Activated T-helper 2 cell treated with anti-CD3 and anti-CD28 coated beads, Interferon-gamma antibody, Interleukin-2, Interleukin-4, amounts not matched to agents 10 μg/mL and 5 μg/mL and 100 μg/mL, durations not matched to agents 14 hours and 24 hours and 36 hours (primary cell): ENCODE results near the gene ABCA2. TPM values are rescaled to one million over a fixed set of nuclear protein-coding genes. Genes with fewer than 3 reads are reported as not detected.

Experiments
- DNase-seq: peaks from one replicate; pipeline ENCODE4 v3.0.0; 2021; ENCODE audit warnings: low spot score
- H3K27ac Mint-ChIP-seq: one replicate; pipeline ENCODE4 v1.8.0; 2021; ENCODE audit warnings: mixed read lengths
- H3K27me3 Mint-ChIP-seq: one replicate; pipeline ENCODE4 v1.8.0; 2021; ENCODE audit warnings: low read depth, mixed read lengths
- H3K36me3 Mint-ChIP-seq: one replicate; pipeline ENCODE4 v1.8.0; 2021; ENCODE audit warnings: low read depth, mixed read lengths
- H3K4me1 Mint-ChIP-seq: one replicate; pipeline ENCODE4 v1.8.0; 2021; ENCODE audit warnings: low read depth, mixed read lengths
- H3K4me3 Mint-ChIP-seq: one replicate; pipeline ENCODE4 v1.8.0; 2021; ENCODE audit warnings: low read depth, mild to moderate bottlenecking, moderate library complexity, mixed read lengths
- H3K9me3 Mint-ChIP-seq: one replicate; pipeline ENCODE4 v1.8.0; 2021; ENCODE audit warnings: mixed read lengths
- intact Hi-C: fragments of 100-400 bp; cut with micrococcal nuclease; formaldehyde crosslinking; loops from one replicate; pipeline ENCODE4 v1.15.1; 2023
- total RNA-seq: library from RNA; stranded (reverse); gene quantifications from 2 replicates; pipeline ENCODE4 v1.2.3, GENCODE V29; 2022

ABCA2 gene
- total RNA-seq, 1 donor from 2014 or later: 27.4 TPM

DNA sequence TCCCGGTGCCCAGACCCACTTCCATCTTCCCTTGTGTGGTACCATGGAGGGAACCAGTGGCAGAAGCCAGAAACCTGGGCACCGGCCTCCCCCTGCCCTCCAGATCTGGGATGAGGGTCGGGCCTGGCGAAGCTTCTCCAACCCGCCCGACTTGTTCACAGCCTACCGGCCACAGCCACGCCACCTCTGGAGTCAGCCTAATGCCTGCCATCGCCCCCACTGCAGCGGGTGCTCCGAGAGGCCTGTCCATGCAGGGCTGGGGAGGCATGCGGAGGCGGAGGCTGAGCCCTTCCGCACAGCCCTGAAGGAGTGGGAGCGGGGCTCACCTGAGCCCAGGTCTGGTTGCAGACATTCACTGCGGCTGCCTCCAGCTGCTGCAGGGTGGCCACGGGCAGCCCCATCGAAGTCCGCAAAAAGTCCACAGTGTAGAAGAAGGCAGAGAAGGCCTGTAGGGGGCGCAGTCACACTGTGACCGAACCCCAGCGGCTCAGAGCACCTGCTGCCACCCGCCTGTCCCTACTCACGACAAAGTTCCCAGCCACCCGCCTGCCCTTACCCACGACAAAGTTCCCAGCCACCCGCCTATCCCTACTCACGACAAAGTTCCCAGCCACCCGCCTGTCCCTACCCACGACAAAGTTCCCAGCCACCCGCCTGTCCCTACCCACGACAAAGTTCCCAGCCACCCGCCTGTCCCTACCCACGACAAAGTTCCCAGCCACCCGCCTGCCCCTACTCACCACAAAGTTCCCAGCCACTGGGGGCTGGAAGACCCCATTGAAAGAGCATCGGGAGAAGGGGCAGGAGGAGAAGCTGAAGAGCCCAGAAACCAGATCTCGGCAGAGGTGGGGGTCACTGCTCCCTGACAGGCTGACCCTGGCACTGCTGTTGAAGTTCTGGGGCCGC is 21.8 kb upstream of the ABCA2 start:
- peaks cover 3% of the 10 kb centered on the region for H3K4me1 Mint-ChIP-seq
- no peaks in the 10 kb centered on the region for H3K36me3 Mint-ChIP-seq
- peaks cover 34% of the 10 kb centered on the region for H3K27me3 Mint-ChIP-seq
- H3K9me3 Mint-ChIP-seq: no peaks in the 10 kb centered on the region
- intact Hi-C loops: loop anchor here (5.0 kb wide), 3 partner anchors 108 to 202 kb away; partner anchors contain the start of gene PHPT1
- no peak overlapping the region for H3K27ac Mint-ChIP-seq
- DNase-seq: no peak
- no peak overlapping the region for H3K4me3 Mint-ChIP-seq

DNA sequence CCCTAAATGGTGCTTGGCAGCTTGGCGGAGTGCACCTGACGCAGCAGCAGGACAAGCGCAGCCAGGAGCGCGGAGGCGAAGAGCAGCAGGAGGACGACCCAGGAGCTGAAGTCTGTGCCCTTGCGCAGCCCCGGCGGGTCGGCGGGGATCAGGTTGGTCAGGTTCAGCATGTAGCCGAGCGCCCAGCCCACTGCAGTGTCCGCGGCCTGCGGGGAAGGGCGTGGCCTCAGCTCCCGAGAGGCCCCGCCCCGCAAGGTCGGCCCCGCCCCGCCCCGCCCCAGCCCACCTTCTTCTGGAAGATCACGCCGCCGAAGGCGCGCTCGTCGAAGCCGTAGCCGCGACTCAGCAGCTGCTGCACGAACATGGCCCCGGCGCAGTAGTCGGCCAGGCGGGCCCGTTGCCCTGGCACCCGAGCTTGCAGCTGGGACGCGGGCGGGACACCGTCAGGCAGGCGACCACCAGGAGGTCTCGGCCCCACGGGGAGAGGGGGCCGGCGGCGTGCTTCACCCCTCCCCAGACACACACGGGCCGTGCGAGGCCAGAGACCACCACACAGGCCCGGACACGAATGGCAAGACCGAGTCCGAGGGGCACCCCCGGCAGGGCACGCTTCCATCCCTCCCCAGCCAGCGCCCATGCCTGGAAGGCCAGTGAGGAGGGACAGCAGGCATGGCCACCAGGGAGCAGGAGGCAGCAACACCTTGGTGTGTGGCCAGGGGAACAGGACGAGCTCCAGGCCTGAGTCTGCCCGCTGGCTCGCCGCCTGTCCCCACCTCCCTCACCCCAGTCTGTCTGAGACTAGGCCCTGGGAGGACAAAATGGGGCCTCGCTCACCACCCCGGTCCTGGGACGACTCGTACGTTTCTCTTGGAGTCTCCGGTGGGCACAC is 20.9 kb upstream of the ABCA2 start:
- H3K9me3 Mint-ChIP-seq: no peaks in the 10 kb centered on the region
- intact Hi-C loops: loop anchor here (5.0 kb wide), 3 partner anchors 108 to 202 kb away; partner anchors contain the start of gene PHPT1

DNA sequence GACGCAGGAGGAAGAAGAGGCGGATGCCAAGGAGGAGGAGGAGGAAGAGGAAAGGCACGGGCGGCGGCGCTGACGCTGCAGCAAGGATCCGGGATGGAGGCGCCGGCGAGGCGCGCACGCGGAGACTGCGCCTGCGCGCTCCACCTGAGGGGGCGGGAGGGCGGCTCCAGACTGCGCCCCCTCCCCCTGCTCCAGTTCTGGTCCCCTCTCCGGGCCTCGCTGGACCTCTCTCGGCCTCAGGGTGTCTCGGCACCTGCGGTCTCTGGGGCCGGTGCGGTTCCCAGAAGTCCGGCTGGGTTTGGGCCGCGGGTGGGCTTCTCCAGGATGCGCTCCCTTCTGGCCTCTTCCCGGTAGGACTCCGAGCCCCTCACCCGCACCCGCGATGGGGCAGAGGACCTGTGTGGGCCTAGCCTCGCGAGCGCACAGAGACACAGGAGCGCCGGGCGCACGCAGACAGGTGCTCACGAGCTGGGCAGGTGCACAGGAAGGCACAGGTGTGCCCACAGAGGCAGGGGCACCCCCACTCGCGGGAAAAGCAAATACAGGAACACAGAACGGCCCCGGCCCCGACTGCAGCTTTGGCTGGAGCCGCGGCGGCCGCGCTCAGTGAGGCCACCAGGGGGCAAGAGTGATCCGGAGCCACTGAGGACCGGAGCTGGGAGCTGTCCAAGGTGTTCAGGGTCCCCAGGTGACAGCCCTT is 18.2 kb upstream of the ABCA2 start, which contains the start of gene NPDC1:
TSS of gene NPDC1 (minus strand) at position 90 of the 700 bp plus-strand sequence. CDS start 188 bp downstream, outside the sequence.
- intact Hi-C loops: loop anchor here (1.0 to 5.0 kb wide), 5 partner anchors 18 to 199 kb away; partner anchors contain the start of genes PHPT1 and SAPCD2
- no peak within 1 kb of the TSS for H3K27ac Mint-ChIP-seq
- peak within 1 kb of the TSS; percentile 60 for H3K4me3 Mint-ChIP-seq
- H3K27me3 Mint-ChIP-seq: peaks cover 29% of the 10 kb centered on the region
- H3K9me3 Mint-ChIP-seq: no peaks in the 10 kb centered on the region
- no peaks in the 10 kb centered on the region for H3K36me3 Mint-ChIP-seq
- peak; percentile 76 for DNase-seq
- H3K4me1 Mint-ChIP-seq: peaks cover 4% of the 10 kb centered on the region

More for the DNA sequence above, 20.9 kb upstream of the ABCA2 start:
- Mint-ChIP-seq H3K4me3 (no peak overlapping the region), H3K36me3 (no peaks in the 10 kb centered on the region), H3K4me1 (peaks cover 4% of the 10 kb centered on the region), H3K27ac (no peak overlapping the region), H3K27me3 (peaks cover 33% of the 10 kb centered on the region)
- DNase-seq: no peak

DNA sequence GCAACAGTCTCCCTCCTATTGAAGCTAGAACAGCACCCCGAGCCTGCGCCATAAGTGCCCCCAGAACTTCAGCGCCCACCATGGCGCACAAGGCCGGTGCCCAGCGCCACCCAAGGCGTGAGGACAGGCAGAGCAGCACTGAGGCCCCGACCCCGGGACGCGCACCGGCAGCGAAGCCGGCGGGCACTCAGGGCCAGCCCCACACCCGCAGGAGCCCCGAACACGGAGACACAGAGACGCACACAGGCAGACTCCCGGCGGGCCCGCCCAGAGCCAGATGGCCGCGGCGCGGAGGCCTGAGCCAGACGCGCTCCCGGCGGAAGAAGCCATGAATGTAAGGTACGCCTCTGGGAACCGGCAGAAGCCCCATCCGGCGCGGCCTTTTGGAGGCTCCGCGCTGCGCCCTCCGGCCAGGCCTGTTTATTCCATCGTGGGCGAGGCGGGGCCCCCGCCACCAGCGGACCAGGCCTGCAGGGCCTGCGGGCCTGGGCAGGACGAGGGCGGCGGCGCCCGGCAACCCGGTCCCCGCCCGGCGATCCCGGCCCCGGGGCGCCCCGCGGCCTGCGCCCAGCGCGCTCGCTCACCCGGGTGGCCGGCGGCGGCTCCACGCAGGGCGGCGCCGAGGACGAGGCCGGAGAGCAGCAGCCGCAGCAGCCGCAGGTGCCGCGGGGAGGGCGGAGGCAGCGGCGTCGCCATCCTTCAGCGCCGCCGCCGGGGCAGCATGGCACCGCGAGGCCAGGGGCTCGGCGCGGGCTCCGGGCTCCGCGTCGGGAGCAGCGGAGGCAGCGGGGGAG is 17.5 kb upstream of the ABCA2 start:
- intact Hi-C loops: loop anchor here (1.0 to 5.0 kb wide), 5 partner anchors 19 to 198 kb away; partner anchors contain the start of genes PHPT1 and SAPCD2
- Mint-ChIP-seq H3K4me3 (peak overlapping the region; percentile 60), H3K9me3 (no peaks in the 10 kb centered on the region), H3K36me3 (no peaks in the 10 kb centered on the region), H3K27me3 (peaks cover 29% of the 10 kb centered on the region), H3K4me1 (peaks cover 4% of the 10 kb centered on the region), H3K27ac (no peak overlapping the region)
- DNase-seq: no peak

DNA sequence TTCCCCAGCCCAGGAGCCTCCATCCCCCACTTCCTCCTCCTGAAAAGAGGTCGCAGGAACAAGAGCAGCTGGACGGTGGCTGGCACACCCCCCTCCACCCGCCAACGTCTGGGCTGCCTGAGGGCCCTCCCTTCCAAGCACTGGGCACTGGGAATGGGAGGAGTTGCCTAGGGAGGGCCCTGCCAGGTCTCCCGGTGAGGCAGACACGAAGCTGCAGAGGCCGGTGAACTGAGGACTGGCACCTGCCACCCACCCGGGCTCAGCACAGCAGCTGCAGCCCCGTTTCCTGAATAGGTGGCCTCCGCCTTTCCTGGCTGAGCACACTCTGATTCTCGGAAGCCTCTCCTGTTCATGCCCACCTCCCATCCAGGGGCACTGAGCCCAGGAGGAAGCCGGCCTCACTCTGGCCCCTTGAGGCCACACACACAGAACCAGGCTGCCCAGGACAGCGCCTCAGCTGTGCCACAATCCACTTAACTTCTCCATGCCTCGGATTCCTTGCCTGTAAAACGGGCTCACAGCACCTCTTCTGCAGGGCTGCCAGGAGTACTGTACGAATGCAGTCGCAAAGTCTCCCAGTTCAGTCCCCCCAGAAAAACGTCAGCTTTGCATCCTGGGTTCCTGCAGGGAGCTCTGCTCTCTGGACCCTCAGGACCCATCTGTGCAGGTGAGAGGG is 16.6 kb upstream of the ABCA2 start:
- Mint-ChIP-seq H3K27me3 (peaks cover 26% of the 10 kb centered on the region), H3K27ac (no peak overlapping the region), H3K4me3 (peak overlapping the region; percentile 60), H3K4me1 (peaks cover 4% of the 10 kb centered on the region), H3K36me3 (no peaks in the 10 kb centered on the region), H3K9me3 (no peaks in the 10 kb centered on the region)
- no peak for DNase-seq
- intact Hi-C loops: loop anchor here (5.0 kb wide), 3 partner anchors 113 to 197 kb away; partner anchors contain the start of gene PHPT1

DNA sequence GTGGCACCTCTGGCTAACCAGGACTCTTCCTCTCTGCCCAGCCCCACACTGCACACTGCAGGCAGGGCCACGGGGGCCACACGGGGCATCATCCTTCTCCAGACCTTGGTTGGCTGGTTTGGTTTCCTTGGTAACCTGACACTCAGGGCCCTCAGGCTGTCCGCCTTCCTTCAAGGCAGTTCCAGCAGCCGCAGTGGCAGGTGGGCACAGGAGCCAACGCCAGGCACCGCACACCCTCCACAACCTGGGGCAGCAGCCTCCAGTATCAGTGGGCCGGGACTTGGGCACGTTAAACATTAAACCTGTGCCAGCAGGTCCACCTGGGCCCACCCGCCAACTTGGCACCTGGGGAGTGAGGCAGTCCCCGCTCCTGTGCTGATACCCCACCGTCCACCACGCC is 16.0 kb upstream of the ABCA2 start:
- intact Hi-C loops: no loop called here
- Mint-ChIP-seq H3K36me3 (no peaks in the 10 kb centered on the region), H3K27ac (no peak overlapping the region), H3K4me3 (no peak overlapping the region), H3K4me1 (peaks cover 4% of the 10 kb centered on the region), H3K9me3 (no peaks in the 10 kb centered on the region), H3K27me3 (peaks cover 23% of the 10 kb centered on the region)
- DNase-seq: no peak

DNA sequence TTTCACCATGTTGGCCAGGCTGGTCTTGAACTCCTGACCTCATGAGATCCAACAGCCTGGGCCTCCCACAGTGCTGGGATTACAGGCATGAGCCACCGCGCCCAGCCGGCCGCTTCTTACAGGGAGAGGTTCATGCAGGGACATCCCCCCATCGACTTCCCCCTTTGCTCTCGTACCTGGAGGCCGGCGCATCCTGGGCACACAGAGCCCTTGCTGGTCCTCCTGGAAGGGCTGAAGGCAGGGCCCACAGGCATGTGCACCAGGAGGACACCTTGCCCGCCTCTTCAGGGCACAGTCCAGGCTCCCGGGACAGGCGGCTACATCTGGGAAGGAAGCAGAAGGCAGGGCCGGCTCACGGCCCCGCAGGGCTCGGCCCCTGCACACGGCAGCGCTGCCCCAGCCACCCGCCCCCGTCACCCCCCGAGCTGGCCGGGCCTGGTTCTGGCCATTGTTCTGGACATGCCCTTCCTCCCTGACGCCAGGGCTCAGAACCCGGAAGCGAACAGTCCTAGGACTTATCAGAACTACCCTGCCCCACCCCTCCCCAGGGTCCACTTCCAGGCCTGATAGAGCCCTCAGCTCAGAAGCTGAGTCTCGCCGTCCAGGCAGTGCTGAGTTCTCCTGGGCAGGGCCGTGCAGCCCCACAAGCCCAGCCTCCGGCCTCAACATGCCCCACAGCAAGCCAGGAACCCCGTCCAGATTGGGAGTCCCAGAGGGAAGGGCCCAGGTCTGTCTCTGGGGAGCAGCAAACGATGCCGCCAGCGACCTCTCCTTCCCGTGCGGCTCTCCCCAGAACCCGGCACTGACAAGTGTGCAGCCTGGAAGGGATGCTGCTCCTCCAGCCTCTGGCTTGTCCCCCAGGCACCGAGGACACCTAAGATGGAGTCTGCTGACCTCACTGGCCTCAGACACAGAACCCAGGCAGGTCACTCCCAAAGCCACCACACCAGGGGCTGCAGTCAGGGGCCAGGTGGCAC is 15.0 kb upstream of the ABCA2 start:
- Mint-ChIP-seq H3K4me1 (peaks cover 4% of the 10 kb centered on the region), H3K27ac (no peak overlapping the region), H3K36me3 (no peaks in the 10 kb centered on the region), H3K27me3 (peaks cover 18% of the 10 kb centered on the region), H3K9me3 (no peaks in the 10 kb centered on the region), H3K4me3 (no peak overlapping the region)
- no peak for DNase-seq
- intact Hi-C loops: no loop called here

DNA sequence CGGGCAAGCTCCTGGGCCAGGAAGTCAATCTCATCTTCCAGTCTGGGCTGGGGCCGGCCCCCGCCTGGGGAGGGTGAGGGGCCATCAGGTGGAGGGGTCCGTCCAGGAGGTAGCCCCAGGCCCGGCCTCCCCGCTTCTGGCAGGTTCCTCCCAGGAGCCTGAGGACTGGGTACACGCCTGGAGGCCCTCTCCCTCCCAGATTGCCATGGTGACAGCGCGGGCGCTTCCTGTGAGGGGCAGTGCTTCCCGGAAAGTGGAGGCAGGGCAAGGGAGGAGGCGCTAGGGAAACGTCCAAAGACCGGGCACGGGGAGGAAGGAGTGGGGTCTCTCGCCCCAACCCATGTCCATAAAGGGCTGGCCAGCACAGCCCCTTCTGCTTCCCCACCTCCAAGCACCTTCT is 13.1 kb upstream of the ABCA2 start:
- intact Hi-C loops: no loop called here
- Mint-ChIP-seq H3K4me1 (peaks cover 4% of the 10 kb centered on the region), H3K4me3 (no peak overlapping the region), H3K36me3 (no peaks in the 10 kb centered on the region), H3K9me3 (no peaks in the 10 kb centered on the region), H3K27me3 (peaks cover 6% of the 10 kb centered on the region), H3K27ac (no peak overlapping the region)
- DNase-seq: no peak

DNA sequence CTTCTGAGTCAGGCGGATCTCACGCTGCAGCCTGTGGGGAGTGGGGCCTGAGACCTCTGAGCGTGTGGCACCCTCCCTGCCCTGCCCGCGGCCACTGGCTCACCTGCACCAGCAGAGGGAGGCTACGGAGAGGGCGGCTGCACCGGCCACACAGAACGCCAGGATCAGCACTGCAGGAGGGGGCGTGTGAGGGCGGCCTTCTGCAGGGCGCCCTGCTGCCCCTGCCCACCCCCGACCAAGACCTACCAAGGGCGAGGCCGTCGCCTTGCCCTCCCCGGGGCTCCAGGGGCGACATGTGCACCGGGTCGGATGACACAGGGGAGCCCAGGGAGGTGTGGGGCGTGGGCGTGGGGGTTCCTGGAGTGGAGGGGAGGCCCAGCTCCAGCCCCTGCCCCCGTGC is 12.5 kb upstream of the ABCA2 start:
- Mint-ChIP-seq H3K27me3 (peaks cover 6% of the 10 kb centered on the region), H3K9me3 (no peaks in the 10 kb centered on the region), H3K27ac (no peak overlapping the region), H3K4me1 (peaks cover 4% of the 10 kb centered on the region), H3K4me3 (no peak overlapping the region), H3K36me3 (no peaks in the 10 kb centered on the region)
- intact Hi-C loops: no loop called here
- DNase-seq: no peak

DNA sequence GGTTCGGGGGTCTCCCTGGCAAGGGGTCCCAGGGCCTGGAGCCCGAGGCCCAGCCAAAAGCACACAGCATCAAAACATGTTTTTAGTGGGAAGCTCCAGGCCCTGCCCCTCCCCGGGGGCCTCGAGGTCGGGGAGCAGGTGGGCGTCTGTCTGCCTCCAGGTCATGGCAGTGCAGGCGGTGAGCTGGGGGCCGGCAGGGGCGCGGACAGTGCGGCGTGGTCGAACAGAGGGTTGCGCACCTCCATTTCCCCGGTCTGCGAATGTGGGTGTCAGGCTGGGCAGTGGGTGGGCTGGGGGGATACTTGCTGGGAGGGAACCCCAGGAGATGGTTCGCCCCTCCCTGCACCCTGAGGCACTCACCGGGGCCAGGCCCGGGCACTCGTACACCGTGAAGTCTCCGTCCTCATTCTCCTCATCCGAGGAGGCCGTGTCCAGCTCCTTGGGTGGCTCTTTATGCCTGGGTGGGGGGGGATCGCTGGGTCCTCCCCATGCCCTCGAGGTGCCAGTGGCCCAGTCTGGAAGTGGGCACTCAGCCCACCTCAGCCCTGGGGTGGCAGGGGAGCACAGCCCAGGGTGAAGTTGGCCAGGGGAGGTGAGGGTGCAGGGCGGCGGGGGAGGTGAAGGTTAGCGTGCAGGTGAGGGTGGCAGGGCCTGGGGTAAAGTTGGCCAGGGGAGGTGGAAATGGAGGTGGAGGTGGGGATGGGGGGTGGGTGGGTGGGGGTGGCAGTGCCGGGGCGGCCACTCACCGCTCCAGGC is 11.8 kb upstream of the ABCA2 start:
- H3K36me3 Mint-ChIP-seq: no peaks in the 10 kb centered on the region
- H3K27ac Mint-ChIP-seq: no peak overlapping the region
- H3K4me3 Mint-ChIP-seq: no peak overlapping the region
- H3K9me3 Mint-ChIP-seq: no peaks in the 10 kb centered on the region
- DNase-seq: no peak
- intact Hi-C loops: loop anchor here (10.0 kb wide), 2 partner anchors 85 to 505 kb away; partner anchors contain the start of gene LCN12
- peaks cover 7% of the 10 kb centered on the region for H3K4me1 Mint-ChIP-seq
- H3K27me3 Mint-ChIP-seq: peaks cover 2% of the 10 kb centered on the region
